ENCODE results near the gene SSH2.
A peak's percentile ranks its signal among the peaks of the same experiment; 100 is the strongest.
"Not testable (repeated sequence)": the region's sequence is repeated elsewhere in the genome, so short reads cannot be mapped to it uniquely, and the experiment has no call there.

The SSH2 gene

GRCh38 chr17:29874931-29875596 lies 55.0 kb downstream of the SSH2 start:
- TF ChIP-seq CTCF (conservative IDR thresholded peaks at IDR 0.05; ENCODE audit: control insufficient read depth, insufficient read depth, low read depth, low read length), result no peak
- no peak for DNase-seq (ENCODE audit: low read depth)
- H3K4me3 ChIP-seq (ENCODE audit: control insufficient read depth, low read depth, low read length), result no peak overlapping the region

GRCh38 chr17:29874358-29874757 lies 55.7 kb downstream of the SSH2 start:
- not testable (repeated sequence) for H3K4me3 ChIP-seq (ENCODE audit: control insufficient read depth, low read depth, low read length); DNase-seq (ENCODE audit: low read depth)

- TF ChIP-seq CTCF (conservative IDR thresholded peaks at IDR 0.05; ENCODE audit: control insufficient read depth, insufficient read depth, low read depth, low read length), result no peak
- DNase-seq (ENCODE audit: low read depth), result no peak
Observed at GRCh38 chr17:29873476-29873875, 56.6 kb downstream of the SSH2 start.

DNA sequence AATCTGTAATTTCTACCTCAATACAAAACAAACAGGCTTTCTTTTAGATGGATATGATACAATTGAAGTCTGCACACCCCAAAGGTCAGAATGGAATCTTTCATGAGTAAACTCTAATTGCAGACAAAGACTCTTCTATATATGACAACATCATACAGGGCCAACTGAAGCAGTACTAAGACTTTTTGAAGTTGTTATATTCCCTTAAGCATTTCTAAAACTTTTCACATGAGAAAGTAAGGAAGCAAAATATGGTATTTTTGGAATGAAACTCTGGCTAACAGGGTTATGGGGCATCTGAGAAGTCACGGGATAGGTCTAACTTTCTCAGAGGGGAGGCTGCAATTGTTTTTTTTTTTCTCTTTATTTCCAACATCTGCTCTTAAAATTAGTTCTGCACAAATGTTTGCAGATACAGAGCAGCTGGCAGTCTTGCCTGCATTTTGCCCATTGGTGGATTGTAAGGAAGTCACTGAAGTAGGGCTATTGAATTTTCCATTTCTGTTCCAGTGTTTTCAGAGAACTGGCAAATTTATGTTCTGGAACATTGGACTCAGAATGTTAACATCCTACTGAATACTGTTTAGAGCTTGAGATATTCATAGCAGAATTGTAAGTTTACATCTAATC lies 59.1 kb downstream of the SSH2 start:
- no peak for DNase-seq (ENCODE audit: low read depth)
- no peak for TF ChIP-seq CTCF (conservative IDR thresholded peaks at IDR 0.05; ENCODE audit: control insufficient read depth, insufficient read depth, low read depth, low read length)
- no peak overlapping the region for H3K4me3 ChIP-seq (ENCODE audit: control insufficient read depth, low read depth, low read length)

More at GRCh38 chr17:29873476-29873875, 56.6 kb downstream of the SSH2 start:
- H3K4me3 ChIP-seq (ENCODE audit: control insufficient read depth, low read depth, low read length), result no peak overlapping the region

DNA sequence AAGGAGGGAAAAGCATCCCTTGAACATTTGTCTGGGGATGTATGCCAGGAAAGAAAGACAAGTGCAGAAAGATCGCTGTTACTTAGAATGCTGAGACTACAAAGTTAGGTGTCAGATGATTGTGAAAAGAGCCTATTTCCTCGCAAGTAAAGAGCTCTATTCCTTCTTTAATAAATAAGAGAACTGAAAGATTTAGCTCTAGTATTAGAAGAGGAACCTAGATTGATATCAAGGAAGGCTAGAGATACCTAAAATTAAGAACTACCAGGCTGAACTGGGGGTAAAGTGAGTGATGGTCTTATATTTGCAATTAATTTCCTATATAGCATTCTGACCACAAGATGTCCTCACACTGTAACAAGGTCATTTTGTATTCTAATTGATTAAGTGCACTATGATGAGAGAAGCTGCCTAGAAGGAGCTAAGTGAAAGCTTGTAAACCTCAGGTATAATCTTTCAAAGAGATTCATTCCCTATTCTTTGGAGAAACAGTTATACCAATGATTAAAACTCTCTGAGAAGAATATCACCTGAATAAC lies 62.3 kb downstream of the SSH2 start:
- TF ChIP-seq CTCF (conservative IDR thresholded peaks at IDR 0.05; ENCODE audit: control insufficient read depth, insufficient read depth, low read depth, low read length), result peak; percentile 17
- no peak overlapping the region for H3K4me3 ChIP-seq (ENCODE audit: control insufficient read depth, low read depth, low read length)
- peak; percentile 18 for DNase-seq (ENCODE audit: low read depth)

DNA sequence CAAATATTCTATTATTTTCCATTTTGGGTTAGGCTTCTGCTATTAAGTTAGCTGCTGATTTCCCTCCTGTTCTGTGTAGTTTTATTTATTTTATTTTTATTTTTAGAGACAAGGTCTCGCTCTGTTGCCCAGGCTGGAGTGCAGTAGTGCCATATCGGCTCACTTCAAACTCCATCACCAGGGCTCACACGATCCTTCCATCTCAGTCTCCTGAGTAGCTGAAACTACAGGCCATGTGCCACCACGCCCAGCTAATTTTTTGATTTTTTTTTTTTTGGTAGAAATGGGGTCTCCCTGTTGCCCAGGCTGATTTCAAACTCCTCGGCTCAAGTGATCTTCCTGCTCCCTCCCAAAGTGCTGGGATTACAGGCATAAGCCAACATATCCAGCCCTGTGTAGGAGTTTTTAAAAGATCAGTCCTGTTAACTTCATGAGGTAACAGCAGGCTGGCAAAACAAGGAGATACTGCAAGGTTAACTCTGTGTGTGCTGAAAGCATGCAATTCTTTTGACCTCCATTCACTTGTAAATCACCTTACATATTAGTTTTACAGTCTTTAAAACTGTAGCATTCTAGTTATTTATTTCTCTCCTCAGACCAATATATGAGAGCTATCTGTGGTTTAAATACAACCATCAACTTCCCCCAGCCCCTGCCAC lies 63.2 kb downstream of the SSH2 start:
- no peak overlapping the region for H3K4me3 ChIP-seq (ENCODE audit: control insufficient read depth, low read depth, low read length)
- DNase-seq (ENCODE audit: low read depth), result no peak
- no peak for TF ChIP-seq CTCF (conservative IDR thresholded peaks at IDR 0.05; ENCODE audit: control insufficient read depth, insufficient read depth, low read depth, low read length)

DNA sequence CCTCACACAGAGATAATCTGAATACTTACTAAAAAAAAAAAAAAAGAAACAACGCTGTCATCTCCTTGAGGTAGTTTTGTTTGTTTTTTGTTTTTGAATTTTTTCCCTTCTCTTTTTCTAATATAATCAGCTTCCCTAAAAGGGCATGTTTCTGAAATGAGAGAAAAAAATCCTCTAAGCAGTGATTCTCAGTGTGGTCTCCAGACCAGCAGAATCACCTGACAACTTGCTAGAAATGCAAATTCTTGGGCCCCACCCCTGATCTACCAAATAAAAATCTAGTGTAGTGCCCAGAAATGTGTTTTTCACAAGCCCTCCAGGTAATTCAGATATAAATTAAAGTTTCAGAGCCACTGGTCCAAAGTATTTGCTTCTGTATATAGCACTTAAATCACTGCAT lies 65.4 kb downstream of the SSH2 start:
- no peak for TF ChIP-seq CTCF (conservative IDR thresholded peaks at IDR 0.05; ENCODE audit: control insufficient read depth, insufficient read depth, low read depth, low read length)
- no peak for DNase-seq (ENCODE audit: low read depth)
- H3K4me3 ChIP-seq (ENCODE audit: control insufficient read depth, low read depth, low read length), result no peak overlapping the region

GRCh38 chr17:29864123-29864522 lies 65.9 kb downstream of the SSH2 start:
- not testable (repeated sequence) for H3K4me3 ChIP-seq (ENCODE audit: control insufficient read depth, low read depth, low read length); DNase-seq (ENCODE audit: low read depth)
